C1 segment of cervical spinal cord (tissue), 14 donors: ENCODE measurements around the gene IRS2.
A peak's percentile ranks its signal among the peaks of the same experiment; 100 is the strongest.
"Not testable (repeated sequence)": the region's sequence is repeated elsewhere in the genome, so short reads cannot be mapped to it uniquely, and the experiment has no call there.

Source experiments
- DNase-seq, 14 donors: peaks; one replicate each; lab custom pipeline; 2025; lab: John Stamatoyannopoulos, UW

The IRS2 gene, protein sequence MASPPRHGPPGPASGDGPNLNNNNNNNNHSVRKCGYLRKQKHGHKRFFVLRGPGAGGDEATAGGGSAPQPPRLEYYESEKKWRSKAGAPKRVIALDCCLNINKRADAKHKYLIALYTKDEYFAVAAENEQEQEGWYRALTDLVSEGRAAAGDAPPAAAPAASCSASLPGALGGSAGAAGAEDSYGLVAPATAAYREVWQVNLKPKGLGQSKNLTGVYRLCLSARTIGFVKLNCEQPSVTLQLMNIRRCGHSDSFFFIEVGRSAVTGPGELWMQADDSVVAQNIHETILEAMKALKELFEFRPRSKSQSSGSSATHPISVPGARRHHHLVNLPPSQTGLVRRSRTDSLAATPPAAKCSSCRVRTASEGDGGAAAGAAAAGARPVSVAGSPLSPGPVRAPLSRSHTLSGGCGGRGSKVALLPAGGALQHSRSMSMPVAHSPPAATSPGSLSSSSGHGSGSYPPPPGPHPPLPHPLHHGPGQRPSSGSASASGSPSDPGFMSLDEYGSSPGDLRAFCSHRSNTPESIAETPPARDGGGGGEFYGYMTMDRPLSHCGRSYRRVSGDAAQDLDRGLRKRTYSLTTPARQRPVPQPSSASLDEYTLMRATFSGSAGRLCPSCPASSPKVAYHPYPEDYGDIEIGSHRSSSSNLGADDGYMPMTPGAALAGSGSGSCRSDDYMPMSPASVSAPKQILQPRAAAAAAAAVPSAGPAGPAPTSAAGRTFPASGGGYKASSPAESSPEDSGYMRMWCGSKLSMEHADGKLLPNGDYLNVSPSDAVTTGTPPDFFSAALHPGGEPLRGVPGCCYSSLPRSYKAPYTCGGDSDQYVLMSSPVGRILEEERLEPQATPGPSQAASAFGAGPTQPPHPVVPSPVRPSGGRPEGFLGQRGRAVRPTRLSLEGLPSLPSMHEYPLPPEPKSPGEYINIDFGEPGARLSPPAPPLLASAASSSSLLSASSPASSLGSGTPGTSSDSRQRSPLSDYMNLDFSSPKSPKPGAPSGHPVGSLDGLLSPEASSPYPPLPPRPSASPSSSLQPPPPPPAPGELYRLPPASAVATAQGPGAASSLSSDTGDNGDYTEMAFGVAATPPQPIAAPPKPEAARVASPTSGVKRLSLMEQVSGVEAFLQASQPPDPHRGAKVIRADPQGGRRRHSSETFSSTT (N-terminal part only)

DNA sequence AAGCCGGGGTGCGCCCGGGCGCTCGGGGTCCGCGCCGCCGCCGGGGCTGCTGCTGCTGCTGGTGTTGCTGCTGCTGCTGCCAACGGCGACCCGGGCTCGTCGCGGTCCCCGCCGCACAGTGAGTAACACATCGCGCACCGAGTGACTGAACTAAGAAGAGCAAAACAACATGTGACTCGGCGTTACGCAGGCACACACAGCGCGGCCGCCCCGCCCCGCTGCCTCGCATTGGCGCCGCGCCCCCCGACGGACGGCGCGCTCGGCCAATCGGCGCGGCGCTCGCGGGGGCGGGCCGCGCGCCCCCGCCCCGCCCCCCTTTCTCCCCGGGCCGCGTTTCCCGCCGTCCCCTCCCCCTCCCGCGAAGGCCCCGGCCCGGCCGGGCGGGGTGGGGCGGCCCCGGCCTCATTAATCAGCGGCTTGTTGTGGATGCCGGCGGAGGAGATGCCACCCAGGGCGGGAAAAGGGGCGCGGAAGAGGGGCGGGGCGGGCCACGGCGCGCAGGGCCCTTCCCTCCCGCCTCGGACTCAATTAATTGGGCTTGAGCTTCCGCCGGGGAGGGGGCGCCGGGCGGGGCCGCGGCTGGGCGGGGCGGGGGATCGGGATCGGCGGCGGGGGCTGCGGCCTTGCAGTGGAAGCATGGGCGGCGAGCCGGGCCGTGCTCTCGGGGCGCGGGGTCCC lies at the start of gene IRS2:
Gene IRS2, minus strand, starts transcription at position 127 of the 678 bp plus-strand sequence. CDS start 530 bp downstream, outside the sequence.
- peak; percentile 82 to 99 (median 96) for DNase-seq

DNA sequence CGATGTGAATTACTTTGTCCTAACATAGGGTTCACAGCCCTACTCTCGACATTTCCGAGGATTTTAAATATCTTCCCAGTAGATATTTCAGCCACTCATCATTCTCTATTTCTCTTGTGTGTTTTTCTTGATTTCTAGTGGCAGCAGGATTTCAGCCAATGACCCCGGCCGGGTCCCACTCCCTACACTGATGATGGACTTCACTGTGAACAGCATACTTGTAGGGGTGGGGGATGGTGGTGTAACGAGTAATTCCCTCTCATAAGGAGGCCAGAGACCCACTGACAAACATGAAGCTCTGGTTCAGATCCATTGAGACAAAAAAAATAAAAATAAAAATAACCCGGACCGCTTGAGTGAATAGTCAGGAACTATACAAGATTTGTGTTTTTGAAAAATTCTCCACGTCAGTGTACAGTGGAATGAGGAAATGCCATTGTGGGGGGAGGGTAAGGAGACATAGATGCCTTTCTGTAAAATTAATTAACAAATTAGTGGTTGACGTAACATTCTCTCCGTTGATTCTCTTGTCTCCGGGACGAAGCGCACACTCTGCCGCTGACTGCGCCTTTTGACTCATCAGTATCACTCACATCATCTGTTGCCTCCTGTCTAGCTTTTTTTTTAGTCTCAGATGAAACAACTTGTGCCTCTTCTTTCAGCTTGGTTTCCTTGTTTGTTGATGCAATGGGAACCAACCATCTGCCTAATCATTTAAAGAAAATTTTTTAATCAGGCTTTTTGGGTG lies 48.8 kb upstream of the IRS2 start:
- no peak for DNase-seq

DNA sequence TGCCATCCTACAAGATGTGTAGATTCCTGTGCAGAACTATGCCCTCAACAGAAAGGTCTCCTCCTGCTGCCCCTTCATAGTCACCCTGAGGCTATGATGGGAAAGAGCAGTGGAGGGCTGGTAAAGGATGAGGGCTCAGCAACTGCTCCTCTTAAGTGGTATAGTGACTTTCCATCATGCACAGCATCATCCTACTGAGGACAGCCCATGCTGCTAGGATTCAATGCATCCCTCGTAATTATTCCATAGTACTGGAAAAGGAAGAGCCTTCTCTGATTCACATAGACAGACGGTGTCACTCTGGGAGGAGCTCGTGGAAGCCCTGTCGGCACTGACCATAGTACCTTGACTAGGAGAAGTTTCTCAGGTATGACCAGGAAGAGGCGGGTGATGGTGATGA lies 47.6 kb upstream of the IRS2 start:
- no peak for DNase-seq

DNA sequence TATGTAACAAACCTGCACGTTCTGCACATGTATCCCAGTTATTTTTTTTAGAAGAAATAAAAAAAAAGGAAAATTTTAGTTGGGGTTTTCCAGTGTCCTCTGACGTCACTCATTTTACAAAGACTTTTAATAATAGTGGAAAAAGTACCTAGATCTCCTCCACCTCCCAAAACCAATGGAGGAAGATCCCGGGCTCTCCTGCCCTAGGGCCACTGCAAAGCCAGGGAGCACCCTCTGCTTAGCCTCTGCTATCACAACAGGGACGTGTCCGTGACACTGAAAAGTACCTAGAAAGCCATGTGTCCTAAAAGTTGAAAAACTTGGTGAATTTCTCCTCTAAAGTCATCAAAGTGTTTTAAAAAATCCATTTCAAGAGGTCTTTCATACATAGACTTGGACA lies 46.7 kb upstream of the IRS2 start:
- DNase-seq: no peak

DNA sequence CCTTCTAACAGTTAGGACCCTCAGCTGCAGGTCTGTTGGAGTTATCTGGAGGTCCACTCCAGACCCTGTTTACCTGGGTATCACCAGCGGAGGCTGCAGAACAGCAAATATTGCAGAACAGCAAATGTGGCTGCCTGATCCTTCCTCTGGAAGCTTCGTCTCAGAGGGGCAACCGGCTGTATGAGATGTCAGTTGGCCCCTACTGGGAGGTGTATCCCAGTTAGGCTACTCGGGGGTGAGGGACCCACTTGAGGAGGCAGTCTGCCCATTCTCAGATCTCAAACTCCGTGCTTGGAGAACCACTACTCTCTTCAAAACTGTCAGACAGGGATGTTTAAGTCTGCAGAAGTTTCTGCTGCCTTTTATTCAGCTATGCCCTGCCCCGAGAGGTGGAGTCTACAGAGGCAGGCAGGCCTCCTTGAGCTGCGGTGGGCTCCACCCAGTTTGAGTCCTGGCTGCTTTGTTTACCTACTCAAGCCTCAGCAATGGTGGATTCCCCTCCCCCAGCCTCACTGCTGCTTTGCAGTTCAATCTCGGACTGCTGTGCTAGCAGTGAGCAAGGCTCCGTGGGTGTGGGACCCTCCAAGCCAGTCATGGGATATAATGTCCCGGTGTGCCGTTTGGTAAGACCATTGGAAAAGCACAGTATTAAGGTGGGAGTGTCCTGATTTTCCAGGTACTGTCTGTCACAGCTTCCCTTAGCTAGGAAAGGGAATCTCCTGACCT lies 42.4 kb upstream of the IRS2 start:
- not testable (repeated sequence) for DNase-seq

DNA sequence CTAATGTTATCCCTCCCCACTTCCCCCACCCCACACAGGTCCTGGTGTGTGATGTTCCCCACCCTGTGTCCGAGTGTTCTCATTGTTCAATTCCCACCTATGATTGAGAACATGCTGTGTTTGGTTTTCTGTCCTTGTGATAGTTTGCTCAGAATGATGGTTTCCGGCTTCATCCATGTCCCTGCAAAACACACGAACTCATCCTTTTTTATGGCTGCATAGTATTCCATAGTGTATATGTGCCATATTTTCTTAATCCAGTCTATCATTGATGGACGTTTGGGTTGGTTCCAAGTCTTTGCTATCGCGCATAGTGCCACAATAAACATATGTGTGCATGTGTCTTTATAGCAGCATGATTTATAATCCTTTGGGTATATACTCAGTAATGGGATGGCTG lies 36.8 kb upstream of the IRS2 start:
- not testable (repeated sequence) for DNase-seq

DNA sequence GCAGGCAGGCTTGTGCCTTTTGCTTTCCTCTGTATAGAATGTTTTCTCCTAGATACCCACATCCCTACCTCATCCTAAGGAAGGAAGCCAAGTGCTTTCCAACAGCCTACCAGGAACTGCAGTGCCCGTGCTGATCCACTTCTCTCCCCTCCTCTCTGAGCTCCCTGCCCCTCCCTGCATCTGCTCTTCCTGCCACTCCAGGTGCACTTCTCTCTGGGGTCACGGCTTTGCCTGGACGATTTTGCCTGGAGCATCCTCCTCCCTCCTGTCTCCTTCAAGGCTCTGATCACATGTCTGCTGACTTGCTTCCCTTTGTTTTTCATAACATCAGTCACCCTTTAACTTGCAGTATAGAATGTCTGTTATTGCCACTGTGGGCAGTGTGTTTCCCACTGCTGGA lies 34.7 kb upstream of the IRS2 start:
- DNase-seq: no peak

DNA sequence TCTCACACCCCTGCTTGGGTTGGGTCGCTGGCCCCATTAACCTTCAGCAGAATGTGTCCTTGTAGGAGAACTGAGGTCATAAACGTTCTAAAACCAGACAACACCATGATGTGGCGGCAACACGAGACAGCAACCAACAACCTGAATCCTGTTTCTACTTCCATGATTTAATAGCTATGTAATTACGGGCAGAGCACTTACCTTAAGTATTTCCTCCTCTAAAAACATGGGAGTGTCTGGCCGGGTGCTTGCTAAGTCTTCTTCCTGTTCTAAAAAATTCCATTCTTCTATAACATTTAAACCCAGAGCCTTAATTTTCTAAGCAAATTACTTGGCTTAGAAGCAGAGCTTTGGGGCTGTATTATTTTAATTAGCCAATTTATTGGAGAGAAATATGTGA lies 33.5 kb upstream of the IRS2 start:
- no peak for DNase-seq

DNA sequence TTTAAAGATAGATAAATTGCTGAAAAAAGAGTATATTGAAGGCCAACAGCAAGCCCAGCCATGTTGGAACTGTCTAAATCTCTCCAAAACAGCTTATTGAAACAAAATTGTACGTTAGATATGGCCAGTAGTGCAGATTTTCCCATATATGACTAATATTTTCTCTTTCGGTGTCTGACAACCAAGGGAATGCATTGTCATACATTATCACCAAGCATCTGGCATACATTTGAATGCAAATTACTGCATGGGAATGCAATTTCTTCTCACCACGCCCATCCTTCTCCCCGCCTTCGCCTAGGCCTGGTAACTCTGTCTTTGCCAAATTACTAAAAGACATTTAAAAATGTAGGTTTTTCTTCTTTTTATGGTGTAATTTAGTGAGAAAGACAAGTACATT lies 32.5 kb upstream of the IRS2 start:
- no peak for DNase-seq

DNA sequence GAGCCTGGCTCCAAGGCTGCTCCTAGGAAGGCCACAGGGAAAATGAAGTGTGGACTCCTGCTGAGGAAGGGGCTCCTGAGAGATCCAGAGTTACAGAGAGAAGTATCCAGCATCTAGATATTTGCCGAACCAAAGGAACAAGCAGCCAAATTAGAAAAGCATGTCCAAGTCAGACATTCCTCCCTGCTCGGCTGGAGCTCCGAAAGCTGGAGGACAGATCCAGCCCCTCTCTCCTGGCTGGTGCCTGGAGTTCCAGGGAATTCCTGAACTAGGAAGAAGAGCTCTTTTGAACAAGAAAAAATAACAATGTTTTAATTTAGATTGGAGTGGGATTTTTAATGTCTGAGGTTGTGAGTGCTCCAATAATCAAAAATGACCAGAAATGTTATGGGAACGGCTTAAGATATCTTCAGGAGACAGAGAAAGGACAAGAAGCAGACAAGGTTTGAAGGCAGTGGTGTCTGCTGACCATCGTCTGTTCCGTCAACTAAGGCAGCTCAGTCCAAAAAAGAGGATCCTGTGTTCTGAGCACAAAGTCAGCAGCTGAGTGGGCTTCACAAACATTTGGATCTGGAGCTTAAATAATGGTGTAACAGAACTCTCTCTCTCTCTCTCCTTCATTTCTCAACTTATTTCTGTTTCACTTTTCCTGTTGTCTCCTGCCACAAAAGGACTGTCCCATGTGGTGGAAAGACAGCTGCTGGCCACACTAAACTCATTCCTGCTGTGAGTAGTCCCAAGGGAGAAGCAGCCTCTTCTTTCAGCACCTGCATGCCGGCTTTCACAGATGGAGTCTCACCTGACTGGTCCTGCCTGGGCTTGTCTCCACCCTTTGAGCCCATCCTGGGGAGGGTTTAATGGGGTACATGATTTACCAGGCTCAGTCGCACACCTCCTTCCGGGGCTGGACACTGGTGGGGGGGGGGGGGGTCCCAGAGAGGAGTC lies 31.5 kb upstream of the IRS2 start:
- DNase-seq: no peak

DNA sequence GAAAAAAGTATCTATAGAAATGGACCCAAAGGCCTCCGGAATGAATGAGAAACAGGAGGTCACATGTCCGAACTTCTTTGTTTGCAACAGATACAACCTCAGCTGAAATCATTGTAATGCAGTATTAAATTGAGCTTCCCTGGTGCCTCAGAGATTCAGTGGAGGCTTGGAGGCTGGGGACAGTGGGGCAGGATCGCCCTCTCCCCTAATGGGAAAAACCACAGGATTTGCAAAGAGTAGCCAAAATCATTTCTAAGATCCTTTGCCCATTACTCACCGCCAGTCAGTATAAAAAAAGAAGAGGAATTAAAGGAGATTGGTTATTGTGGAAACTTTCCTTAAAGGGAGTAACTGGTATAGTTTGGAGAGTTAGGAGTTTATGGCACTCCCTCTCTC lies 30.4 kb upstream of the IRS2 start:
- DNase-seq: no peak

DNA sequence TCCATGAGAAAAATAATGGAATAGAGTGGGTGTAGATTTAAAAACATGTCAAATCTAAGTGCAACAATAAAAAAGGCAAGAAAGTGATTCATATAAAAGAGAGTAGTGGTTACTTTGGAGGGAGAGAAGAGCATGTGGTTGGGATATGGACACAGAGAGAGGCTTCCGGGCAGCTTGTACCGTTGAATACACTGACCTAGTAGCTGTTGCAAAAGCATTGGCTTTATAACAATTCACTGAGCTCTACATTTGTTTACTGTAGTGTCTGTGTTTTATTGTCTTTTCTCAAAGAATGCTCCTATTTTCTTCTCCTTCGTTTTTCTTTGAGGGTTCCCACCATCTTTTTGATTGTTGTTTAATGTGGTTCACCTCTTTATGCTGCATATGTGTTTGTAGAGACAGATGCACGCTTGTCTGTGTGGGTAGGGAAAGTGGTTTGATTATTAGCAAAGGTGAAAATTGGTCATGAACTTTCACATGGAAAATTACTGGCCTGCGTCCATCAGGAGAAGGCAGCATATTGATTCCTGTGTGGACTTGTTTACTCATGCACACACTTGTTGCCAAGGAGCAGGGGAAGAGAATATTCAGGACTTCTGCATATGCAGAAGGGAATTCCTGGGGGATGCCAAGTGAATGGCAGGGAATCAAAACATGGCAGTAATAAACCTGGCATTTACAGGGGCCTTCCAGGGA lies 29.9 kb upstream of the IRS2 start:
- no peak for DNase-seq

DNA sequence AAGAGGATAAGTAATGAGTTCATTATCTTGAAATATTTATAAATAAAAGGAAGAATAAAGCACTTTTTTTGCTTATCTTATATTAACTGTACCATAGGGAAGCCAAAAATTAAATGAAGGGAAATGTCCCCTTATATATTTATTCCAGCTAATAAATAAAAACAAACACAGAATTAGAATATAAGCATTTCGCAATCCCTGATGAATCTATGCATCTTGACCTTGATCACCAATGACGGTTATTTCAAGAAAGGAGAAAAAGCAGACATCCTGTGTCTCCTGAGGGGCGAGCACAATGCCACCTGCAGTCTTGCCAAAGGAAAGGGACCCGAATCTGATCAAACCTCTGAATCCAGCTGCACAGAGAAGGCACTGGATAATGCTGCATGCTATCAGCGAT lies 29.3 kb upstream of the IRS2 start:
- DNase-seq: no peak

DNA sequence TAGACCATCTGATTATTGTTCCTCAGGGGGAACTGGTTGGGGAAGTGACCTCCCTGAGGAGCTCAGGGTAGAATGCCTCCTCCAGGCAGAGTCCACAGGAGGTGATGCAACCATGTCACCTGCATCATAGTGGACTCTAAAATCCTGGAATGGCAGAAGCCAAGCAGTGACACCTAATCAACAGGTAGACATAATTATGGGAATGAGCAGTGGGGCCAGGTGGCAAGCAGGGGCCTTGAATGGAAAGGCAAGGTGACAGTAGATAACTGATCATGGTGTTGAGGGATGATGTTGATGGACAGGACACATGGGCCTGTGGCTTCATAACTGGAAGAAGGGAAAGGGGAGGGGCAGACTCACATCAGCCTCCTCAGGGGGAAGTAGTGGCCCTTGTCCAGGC lies 27.3 kb upstream of the IRS2 start:
- DNase-seq: no peak

DNA sequence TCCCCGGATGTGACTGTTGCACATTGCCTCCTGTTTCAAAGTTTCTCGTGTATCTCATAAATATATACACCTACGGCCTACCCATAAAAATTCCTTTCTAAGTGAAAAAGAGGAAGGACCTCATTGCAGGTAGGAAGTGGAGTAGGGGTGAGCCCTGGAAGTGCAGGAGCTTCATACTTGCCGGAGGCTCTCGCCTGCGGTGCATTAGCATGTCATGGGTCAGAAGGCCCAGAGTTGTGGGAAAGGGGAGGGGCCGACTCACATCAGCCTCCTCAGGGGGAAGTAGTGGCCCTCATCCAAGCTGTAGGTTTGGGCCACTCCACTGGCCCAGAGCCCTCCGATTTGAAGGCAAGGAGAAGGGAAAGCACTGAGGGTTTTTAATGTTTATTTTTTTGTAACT lies 26.0 kb upstream of the IRS2 start:
- DNase-seq: no peak

DNA sequence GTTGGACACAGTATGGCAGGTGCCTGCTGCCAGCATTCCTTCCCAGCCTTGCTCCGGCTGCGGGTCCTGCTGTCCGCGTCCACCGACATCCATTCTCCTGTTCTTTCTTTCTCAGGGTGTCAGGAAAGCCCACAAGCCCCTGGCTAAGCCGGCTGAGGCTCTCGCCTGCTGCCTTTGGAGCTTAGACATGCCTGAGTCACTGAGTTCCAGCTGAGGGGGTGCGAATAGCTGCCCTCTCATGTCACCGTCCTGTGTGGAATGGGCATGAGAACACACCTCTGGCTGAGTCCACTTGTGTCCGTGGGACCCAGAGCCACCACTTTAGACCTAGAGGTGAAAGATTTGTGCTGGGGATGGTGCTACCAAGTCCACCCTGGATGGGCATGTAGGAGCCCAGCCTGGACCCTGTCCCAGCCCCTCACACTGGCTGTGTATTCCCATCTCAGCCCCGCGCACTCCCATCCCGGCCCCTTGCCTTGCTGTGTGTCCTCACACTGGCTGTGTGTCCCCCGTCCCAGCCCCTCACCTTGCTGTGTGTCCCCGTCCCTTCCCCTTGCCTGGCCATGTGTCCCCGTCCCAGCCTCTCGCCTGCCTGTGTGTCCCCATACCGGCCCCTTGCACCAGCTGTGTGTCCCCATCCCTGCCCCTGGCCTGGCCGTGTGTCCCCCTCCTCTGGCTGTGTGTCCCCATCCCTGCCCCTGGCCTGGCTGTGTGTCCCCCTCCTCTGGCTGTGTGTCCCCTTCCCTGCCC lies 24.6 kb upstream of the IRS2 start:
- no peak for DNase-seq

DNA sequence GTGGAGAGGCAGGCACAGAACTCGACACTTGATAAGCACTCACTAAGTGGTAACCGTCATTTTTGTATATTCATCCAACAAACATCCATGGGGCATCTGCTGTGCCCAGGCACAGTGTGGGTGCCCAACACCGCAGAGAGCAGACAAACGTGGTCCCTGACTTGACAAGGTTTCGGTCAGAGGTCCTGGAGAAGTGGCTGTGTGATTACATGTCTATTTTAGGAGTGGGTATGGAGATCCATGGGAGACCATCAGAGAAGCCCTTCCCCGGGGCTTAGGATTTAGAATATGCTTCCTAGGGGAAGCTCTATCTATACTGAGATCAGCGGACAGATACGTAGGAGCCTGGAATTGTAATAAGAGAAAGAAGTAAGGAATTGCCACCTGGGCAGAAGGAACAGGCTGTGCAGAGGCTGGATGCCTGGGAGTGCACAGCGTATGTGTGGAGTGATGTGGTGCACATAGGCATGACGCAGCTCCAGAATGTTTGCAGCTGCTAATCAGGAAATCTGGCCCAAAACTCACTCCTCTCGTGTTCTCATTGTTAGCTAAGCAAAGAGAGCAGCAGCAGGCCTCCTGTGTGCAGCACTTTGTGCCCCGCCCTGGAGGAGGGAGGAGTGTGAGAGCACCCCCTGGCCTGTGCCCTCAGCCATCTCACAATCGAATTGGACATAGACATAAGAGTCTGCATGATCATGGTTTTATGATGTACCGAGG lies 23.0 kb upstream of the IRS2 start:
- DNase-seq: no peak
